GM12864 (cell line): Measurements from ENCODE around the gene CLECL1.
"Not testable (repeated sequence)": the region's sequence is repeated elsewhere in the genome, so short reads cannot be mapped to it uniquely, and the experiment has no call there.

ENCODE experiments used
- DNase-seq: peaks from one replicate; pipeline ENCODE4 v3.0.0-alpha.2; 2011; ENCODE audit warnings: low read depth
- H3K4me3 ChIP-seq: 2 replicates; pipeline ENCODE4 v1.5.1; 2011; ENCODE audit warnings: mild to moderate bottlenecking, low read depth, low read length, control low read depth
- CTCF ChIP-seq: IDR thresholded peaks from 2 replicates; pipeline ENCODE4 v1.5.1; 2011; ENCODE audit warnings: low read depth, mild to moderate bottlenecking, moderate library complexity, low read length, control low read depth, inconsistent platforms; ENCODE audit errors: missing control alignments

Gene CLECL1

GRCh38 chr12:9708853-9709252, 24.0 kb downstream of the CLECL1 start:
- no peak for TF ChIP-seq CTCF
- DNase-seq: no peak
- H3K4me3 ChIP-seq: no peak overlapping the region

GRCh38 chr12:9707864-9708808, 24.8 kb downstream of the CLECL1 start:
- peak; percentile 55 for DNase-seq
- peak; percentile 88 for TF ChIP-seq CTCF
- H3K4me3 ChIP-seq: no peak overlapping the region

GRCh38 chr12:9707356-9707755, 25.5 kb downstream of the CLECL1 start:
- no peak for TF ChIP-seq CTCF
- DNase-seq: no peak
- H3K4me3 ChIP-seq: no peak overlapping the region

GRCh38 chr12:9706086-9706685, 26.7 kb downstream of the CLECL1 start:
- no peak for DNase-seq
- TF ChIP-seq CTCF: no peak

GRCh38 chr12:9704561-9704960, 28.3 kb downstream of the CLECL1 start:
- DNase-seq, H3K4me3 ChIP-seq: not testable (repeated sequence)

More at GRCh38 chr12:9706086-9706685, 26.7 kb downstream of the CLECL1 start:
- H3K4me3 ChIP-seq: no peak overlapping the region

- H3K4me3 ChIP-seq: no peak overlapping the region
- no peak for TF ChIP-seq CTCF
- DNase-seq: no peak
These were observed 30.6 kb downstream of the CLECL1 start for GRCh38 chr12:9702255-9702654.

- no peak for DNase-seq
- no peak for TF ChIP-seq CTCF
These were observed 31.3 kb downstream of the CLECL1 start for GRCh38 chr12:9701380-9702154.

More at GRCh38 chr12:9701380-9702154, 31.3 kb downstream of the CLECL1 start:
- H3K4me3 ChIP-seq: no peak overlapping the region
